ENCODE results near the gene TBCEL.

Gene TBCEL

DNA sequence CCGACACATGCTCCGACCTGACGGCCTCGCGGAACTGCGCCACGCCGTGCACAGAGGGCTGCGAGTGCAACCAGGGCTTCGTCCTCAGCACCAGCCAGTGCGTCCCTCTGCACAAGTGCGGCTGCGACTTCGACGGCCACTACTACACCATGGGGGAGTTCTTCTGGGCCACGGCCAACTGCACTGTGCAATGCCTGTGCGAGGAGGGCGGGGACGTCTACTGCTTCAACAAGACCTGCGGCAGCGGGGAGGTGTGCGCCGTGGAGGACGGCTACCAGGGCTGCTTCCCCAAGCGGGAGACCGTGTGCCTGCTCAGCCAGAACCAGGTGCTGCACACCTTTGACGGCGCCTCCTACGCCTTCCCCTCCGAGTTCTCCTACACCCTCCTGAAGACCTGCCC is 103.9 kb downstream of the TBCEL start:
- no peak overlapping the region for H3K4me3 ChIP-seq (ENCODE audit: low read length)
- peaks cover 5% of the 10 kb centered on the region for H3K9me3 ChIP-seq (ENCODE audit: insufficient read depth, low read depth, low read length)
- H3K27me3 ChIP-seq (ENCODE audit: insufficient read depth, low read length) = no peaks in the 10 kb centered on the region
- H3K36me3 ChIP-seq (ENCODE audit: insufficient read depth, low read length) = no peaks in the 10 kb centered on the region
- WGBS = 95% methylated on average over 30 of the region's 30 CpGs
- H3K9ac ChIP-seq (ENCODE audit: low read depth, low read length) = no peak overlapping the region
- no peak overlapping the region for H3K27ac ChIP-seq (ENCODE audit: low read depth, low read length)
- no peaks in the 10 kb centered on the region for H3K4me1 ChIP-seq (ENCODE audit: insufficient read depth, low read length)

- no peaks in the 10 kb centered on the region for H3K9me3 ChIP-seq (ENCODE audit: insufficient read depth, low read depth, low read length)
- no peaks in the 10 kb centered on the region for H3K27me3 ChIP-seq (ENCODE audit: insufficient read depth, low read length)
- 95% methylated on average over 29 of the region's 29 CpGs for WGBS
- no peak overlapping the region for H3K9ac ChIP-seq (ENCODE audit: low read depth, low read length)
- no peaks in the 10 kb centered on the region for H3K4me1 ChIP-seq (ENCODE audit: insufficient read depth, low read length)
- no peaks in the 10 kb centered on the region for H3K36me3 ChIP-seq (ENCODE audit: insufficient read depth, low read length)
- H3K4me3 ChIP-seq (ENCODE audit: low read length) = no peak overlapping the region
- H3K27ac ChIP-seq (ENCODE audit: low read depth, low read length) = no peak overlapping the region
These were observed 105.7 kb downstream of the TBCEL start for GRCh38 chr11:121129362-121130340.

- Histone ChIP-seq H3K9me3 (ENCODE audit: insufficient read depth, low read depth, low read length) (no peaks in the 10 kb centered on the region), H3K36me3 (ENCODE audit: insufficient read depth, low read length) (no peaks in the 10 kb centered on the region), H3K4me1 (ENCODE audit: insufficient read depth, low read length) (no peaks in the 10 kb centered on the region), H3K27me3 (ENCODE audit: insufficient read depth, low read length) (no peaks in the 10 kb centered on the region), H3K9ac (ENCODE audit: low read depth, low read length) (no peak overlapping the region), H3K4me3 (ENCODE audit: low read length) (no peak overlapping the region), H3K27ac (ENCODE audit: low read depth, low read length) (no peak overlapping the region)
- WGBS = 98% methylated on average over 6 of the region's 6 CpGs
These were observed 107.8 kb downstream of the TBCEL start for GRCh38 chr11:121131656-121132055.

DNA sequence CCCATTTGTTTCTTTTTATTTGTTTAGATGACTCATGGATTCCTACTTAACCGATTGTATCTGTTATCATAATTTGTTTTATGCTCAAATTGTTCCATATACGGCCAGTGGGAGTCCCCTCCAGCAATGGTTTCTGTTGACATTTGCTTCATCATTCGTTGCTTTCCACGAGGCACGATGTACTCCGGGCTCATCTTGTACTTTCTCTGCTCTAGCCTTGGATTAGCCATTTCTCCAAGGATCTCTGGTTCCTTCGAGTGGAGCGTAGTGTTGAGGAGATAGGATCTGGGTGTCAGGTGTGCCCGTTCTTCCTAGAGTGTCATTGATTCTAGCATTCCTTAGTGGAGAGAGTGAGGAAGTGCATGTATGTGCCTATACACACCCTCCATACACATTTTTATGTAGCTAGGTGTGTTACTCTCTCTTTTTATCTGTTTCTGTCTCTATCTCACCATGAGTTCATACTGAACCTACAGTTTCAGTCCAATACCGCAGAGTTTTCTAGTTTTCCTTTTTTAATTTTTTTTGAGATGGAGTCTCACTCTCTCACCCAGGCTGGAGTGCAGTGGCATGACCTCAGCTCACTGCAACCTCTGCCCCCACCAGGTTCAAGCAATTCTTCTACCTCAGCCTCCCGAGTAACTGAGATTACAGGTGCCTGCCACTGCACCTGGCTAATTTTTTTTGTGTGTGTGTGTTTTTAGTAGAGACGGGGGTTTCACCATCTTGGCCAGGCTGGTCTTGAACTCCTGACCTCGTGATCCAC is 108.5 kb downstream of the TBCEL start:
- Histone ChIP-seq H3K4me1 (ENCODE audit: insufficient read depth, low read length) (no peaks in the 10 kb centered on the region), H3K27me3 (ENCODE audit: insufficient read depth, low read length) (no peaks in the 10 kb centered on the region), H3K9ac (ENCODE audit: low read depth, low read length) (no peak overlapping the region), H3K27ac (ENCODE audit: low read depth, low read length) (no peak overlapping the region), H3K9me3 (ENCODE audit: insufficient read depth, low read depth, low read length) (no peaks in the 10 kb centered on the region), H3K4me3 (ENCODE audit: low read length) (no peak overlapping the region), H3K36me3 (ENCODE audit: insufficient read depth, low read length) (no peaks in the 10 kb centered on the region)
- 95% methylated on average over 13 of the region's 13 CpGs for WGBS

GRCh38 chr11:121134741-121135312 is 110.9 kb downstream of the TBCEL start:
- Histone ChIP-seq H3K4me3 (ENCODE audit: low read length) (no peak overlapping the region), H3K27me3 (ENCODE audit: insufficient read depth, low read length) (no peaks in the 10 kb centered on the region), H3K9ac (ENCODE audit: low read depth, low read length) (no peak overlapping the region), H3K9me3 (ENCODE audit: insufficient read depth, low read depth, low read length) (no peaks in the 10 kb centered on the region), H3K36me3 (ENCODE audit: insufficient read depth, low read length) (no peaks in the 10 kb centered on the region), H3K27ac (ENCODE audit: low read depth, low read length) (no peak overlapping the region), H3K4me1 (ENCODE audit: insufficient read depth, low read length) (no peaks in the 10 kb centered on the region)
- WGBS = 94% methylated on average over 10 of the region's 10 CpGs

GRCh38 chr11:121137005-121137404 is 113.1 kb downstream of the TBCEL start:
- Histone ChIP-seq H3K9ac (ENCODE audit: low read depth, low read length) (no peak overlapping the region), H3K27ac (ENCODE audit: low read depth, low read length) (no peak overlapping the region), H3K27me3 (ENCODE audit: insufficient read depth, low read length) (no peaks in the 10 kb centered on the region), H3K9me3 (ENCODE audit: insufficient read depth, low read depth, low read length) (no peaks in the 10 kb centered on the region), H3K36me3 (ENCODE audit: insufficient read depth, low read length) (no peaks in the 10 kb centered on the region), H3K4me3 (ENCODE audit: low read length) (no peak overlapping the region), H3K4me1 (ENCODE audit: insufficient read depth, low read length) (no peaks in the 10 kb centered on the region)
- 96% methylated on average over 11 of the region's 11 CpGs for WGBS

DNA sequence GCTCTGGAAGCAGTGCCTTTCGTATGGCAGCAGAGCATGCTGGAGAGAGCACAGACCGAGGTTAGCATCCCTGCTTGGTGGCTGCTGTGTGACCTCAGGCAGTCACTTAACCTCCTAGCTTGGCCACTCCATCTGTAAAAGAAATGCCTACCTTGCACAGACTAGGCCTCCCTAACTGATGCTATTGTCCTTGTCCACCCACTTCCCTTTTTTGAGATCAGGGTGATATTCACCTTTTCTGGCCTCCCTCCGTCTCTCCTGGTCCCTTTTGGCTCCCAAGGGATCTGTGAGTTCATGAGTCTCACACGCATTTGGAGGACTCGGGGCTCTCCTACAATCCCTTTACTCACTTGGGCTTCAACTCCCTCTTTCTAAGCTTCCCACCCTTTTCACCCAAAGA is 114.4 kb downstream of the TBCEL start:
- H3K27me3 ChIP-seq (ENCODE audit: insufficient read depth, low read length) = no peaks in the 10 kb centered on the region
- H3K9me3 ChIP-seq (ENCODE audit: insufficient read depth, low read depth, low read length) = no peaks in the 10 kb centered on the region
- no peaks in the 10 kb centered on the region for H3K4me1 ChIP-seq (ENCODE audit: insufficient read depth, low read length)
- no peak overlapping the region for H3K9ac ChIP-seq (ENCODE audit: low read depth, low read length)
- no peak overlapping the region for H3K4me3 ChIP-seq (ENCODE audit: low read length)
- no peak overlapping the region for H3K27ac ChIP-seq (ENCODE audit: low read depth, low read length)
- 91% methylated on average over 5 of the region's 5 CpGs for WGBS
- H3K36me3 ChIP-seq (ENCODE audit: insufficient read depth, low read length) = no peaks in the 10 kb centered on the region

DNA sequence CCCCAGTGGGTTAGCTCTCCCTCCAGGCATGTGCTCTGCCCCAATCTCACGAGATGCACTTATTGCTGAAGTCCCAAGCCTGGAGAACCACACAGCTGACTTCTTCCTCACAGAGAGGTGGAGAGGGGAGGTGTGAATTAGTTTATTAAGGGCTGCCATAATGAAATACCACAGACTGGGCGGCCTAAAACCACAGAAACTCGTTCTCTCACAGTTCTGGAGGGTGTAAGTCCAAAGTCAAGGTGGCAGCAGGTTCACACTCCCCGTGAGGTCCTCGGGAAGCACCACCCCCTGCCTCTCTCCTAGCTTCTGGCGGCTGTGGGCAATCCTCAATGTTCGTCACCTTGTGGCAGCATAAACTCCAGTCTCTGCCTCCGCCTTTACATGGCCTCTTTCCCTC is 116.5 kb downstream of the TBCEL start:
- Histone ChIP-seq H3K27ac (ENCODE audit: low read depth, low read length) (no peak overlapping the region), H3K27me3 (ENCODE audit: insufficient read depth, low read length) (no peaks in the 10 kb centered on the region), H3K9ac (ENCODE audit: low read depth, low read length) (no peak overlapping the region), H3K4me1 (ENCODE audit: insufficient read depth, low read length) (no peaks in the 10 kb centered on the region), H3K9me3 (ENCODE audit: insufficient read depth, low read depth, low read length) (no peaks in the 10 kb centered on the region), H3K4me3 (ENCODE audit: low read length) (no peak overlapping the region), H3K36me3 (ENCODE audit: insufficient read depth, low read length) (no peaks in the 10 kb centered on the region)
- WGBS = 87% methylated on average over 8 of the region's 8 CpGs
